Measurements from ENCODE around the gene KCMF1. TPM values are rescaled to one million over a fixed set of nuclear protein-coding genes. Genes with fewer than 3 reads are reported as not detected.

Gene KCMF1
- total and polyA plus RNA-seq, 9 of the 15 experiments (the other 6 are each of a cell fraction or from before 2014, with no cell fraction given): 6.8 to 88.2 (median 46.5) TPM

GRCh38 chr2:84925724-84926376 is 45.1 kb upstream of the KCMF1 start (continued):
- TF ChIP-seq REST (IDR thresholded peaks at IDR 0.05; ENCODE audit: borderline replicate concordance) (peak; percentile 95), REST (CRISPR knock-in tag; IDR thresholded peaks at IDR 0.05; ENCODE audit: low read depth) (0 out of 2 replicates have a peak, but pooled peaks have one; percentile 25), KLF16 (IDR thresholded peaks at IDR 0.05) (peak; percentile 84), FOSL1 (tag; conservative IDR thresholded peaks at IDR 0.05) (peak; percentile 65; the same call in 1 of the 2 replicates), RCOR1 (IDR thresholded peaks at IDR 0.05; ENCODE audit: borderline replicate concordance in 1 of 2, low read depth in 2 of 2, low read length in 2 of 2) (peak in 1 of 2 experiments; percentile 87), E2F1 (CRISPR knock-in tag; IDR thresholded peaks at IDR 0.05) (peak; percentile 64; the same call in 1 of the 2 replicates), ZBTB33 (CRISPR knock-in tag; IDR thresholded peaks at IDR 0.05) (0 out of 2 replicates have a peak, but pooled peaks have one; percentile 24), ZNF134 (CRISPR knock-in tag; conservative IDR thresholded peaks at IDR 0.05) (peak; percentile 55; the same call in 1 of the 2 replicates), AFF4 (CRISPR knock-in tag; IDR thresholded peaks at IDR 0.05) (0 out of 2 replicates have a peak, but pooled peaks have one; percentile 67), ELK1 (CRISPR knock-in tag; IDR thresholded peaks at IDR 0.05) (no peak)

Measured in K562 (cell line).